GM23338 (cell line): ENCODE results near the gene HK1. TPM values are rescaled to one million over a fixed set of nuclear protein-coding genes. Genes with fewer than 3 reads are reported as not detected.

Source experiments
- ATAC-seq: fragments of 200-7000 bp; cut with Tn5 transposase; 3 replicates; pipeline ENCODE4 v1.9.1; 2020
- DNase-seq: peaks from one replicate; pipeline ENCODE4 v3.0.0-alpha.2; 2015; ENCODE audit warnings: low spot score
- H2AFZ ChIP-seq: fragments of 200-600 bp; sonication (generic); 2 replicates; pipeline ENCODE4 v1.8.0; 2016; ENCODE audit warnings: antibody characterized with exemption, mild to moderate bottlenecking, moderate library complexity
- H3F3A ChIP-seq: fragments of 200-600 bp; sonication (generic); replicated peaks from 2 replicates; pipeline ENCODE4 v1.8.0; 2017; ENCODE audit warnings: antibody characterized with exemption, mixed run types, low read depth
- H3K27ac ChIP-seq: fragments of 200-600 bp; sonication (generic); 2 replicates; pipeline ENCODE4 v1.6.1; 2016; ENCODE audit warnings: low read depth
- H3K27me3 ChIP-seq: fragments of 200-600 bp; sonication (generic); 2 replicates; pipeline ENCODE4 v1.8.0; 2016; ENCODE audit warnings: mild to moderate bottlenecking, mixed run types, moderate library complexity; ENCODE audit not compliant: insufficient read depth
- H3K36me3 ChIP-seq: fragments of 200-600 bp; sonication (generic); 2 replicates; pipeline ENCODE4 v1.8.0; 2016; ENCODE audit warnings: mild to moderate bottlenecking; ENCODE audit not compliant: insufficient read depth
- H3K4me1 ChIP-seq: fragments of 200-600 bp; sonication (generic); 2 replicates; pipeline ENCODE4 v1.8.0; 2016; ENCODE audit warnings: mild to moderate bottlenecking, moderate library complexity; ENCODE audit not compliant: insufficient read depth
- H3K4me2 ChIP-seq: fragments of 200-600 bp; sonication (generic); 2 replicates; pipeline ENCODE4 v1.7.1; 2017; ENCODE audit warnings: mixed run types
- H3K4me3 ChIP-seq: fragments of 200-600 bp; sonication (generic); 2 replicates; pipeline ENCODE4 v1.6.1; 2016; ENCODE audit warnings: mixed run types
- H3K79me2 ChIP-seq: fragments of 200-600 bp; sonication (generic); replicated peaks from 2 replicates; pipeline ENCODE4 v1.8.0; 2017; ENCODE audit warnings: mild to moderate bottlenecking; ENCODE audit not compliant: insufficient read depth
- H3K9me2 ChIP-seq: fragments of 200-600 bp; sonication (generic); 2 replicates; pipeline ENCODE4 v1.8.0; 2017; ENCODE audit not compliant: insufficient read depth
- H4K20me1 ChIP-seq: fragments of 200-600 bp; sonication (generic); replicated peaks from 2 replicates; pipeline ENCODE4 v1.8.0; 2017; ENCODE audit warnings: mild to moderate bottlenecking; ENCODE audit not compliant: insufficient read depth
- H3K27ac Mint-ChIP-seq: 2 replicates; pipeline ENCODE4 v1.8.0; 2020; ENCODE audit warnings: inconsistent platforms, mild to moderate bottlenecking, moderate library complexity, mixed read lengths
- H3K27me3 Mint-ChIP-seq: 3 replicates; pipeline ENCODE4 v1.8.0; 2022; ENCODE audit warnings: low read depth, mild to moderate bottlenecking, moderate library complexity, mixed read lengths, inconsistent platforms; ENCODE audit not compliant: insufficient read depth, poor library complexity
- H3K36me3 Mint-ChIP-seq: 3 replicates; pipeline ENCODE4 v1.8.0; 2021; ENCODE audit warnings: low read depth, mild to moderate bottlenecking, inconsistent platforms, moderate library complexity, mixed read lengths
- H3K4me1 Mint-ChIP-seq: 3 replicates; pipeline ENCODE4 v1.8.0; 2020; ENCODE audit warnings: mild to moderate bottlenecking, inconsistent platforms, mixed read lengths
- H3K4me3 Mint-ChIP-seq: 3 replicates; pipeline ENCODE4 v1.8.0; 2021; ENCODE audit warnings: moderate library complexity, mild to moderate bottlenecking, inconsistent platforms, mixed read lengths
- H3K9me3 Mint-ChIP-seq: 3 replicates; pipeline ENCODE4 v1.8.0; 2020; ENCODE audit warnings: moderate library complexity, mild to moderate bottlenecking, inconsistent platforms, mixed read lengths
- CREB1 ChIP-seq: fragments of 250-450 bp; sonication (Bioruptor Pico); IDR thresholded peaks from 2 replicates; pipeline ENCODE4 v1.5.0; 2020; ENCODE audit warnings: low read depth, mild to moderate bottlenecking, moderate library complexity
- EZH2 ChIP-seq: fragments of 200-600 bp; sonication (generic); IDR thresholded peaks from one replicate; pipeline ENCODE4 v1.8.0; 2017; ENCODE audit warnings: antibody characterized with exemption, mild to moderate bottlenecking, low read depth; ENCODE audit not compliant: unreplicated experiment
- EZH2phosphoT487 ChIP-seq: fragments of 200-600 bp; sonication (generic); IDR thresholded peaks from one replicate; pipeline ENCODE4 v1.8.1; 2018; ENCODE audit warnings: antibody characterized with exemption; ENCODE audit not compliant: unreplicated experiment
- JUNB ChIP-seq: IDR thresholded peaks from one replicate; pipeline ENCODE4 v1.6.1; 2016; ENCODE audit warnings: antibody characterized with exemption; ENCODE audit not compliant: unreplicated experiment
- NANOG ChIP-seq: IDR thresholded peaks from 2 replicates; pipeline ENCODE4 v1.6.1; 2016; ENCODE audit warnings: antibody characterized with exemption, borderline replicate concordance
- POLR2AphosphoS5 ChIP-seq: IDR thresholded peaks from 2 replicates; pipeline ENCODE4 v1.6.1; 2016; ENCODE audit warnings: antibody characterized with exemption, low read depth
- STAT1 ChIP-seq: IDR thresholded peaks from one replicate; pipeline ENCODE4 v1.6.1; 2016; ENCODE audit warnings: antibody characterized with exemption; ENCODE audit not compliant: unreplicated experiment
- ZNF114 ChIP-seq: fragments of 250-450 bp; sonication (Bioruptor Pico); IDR thresholded peaks from 2 replicates; pipeline ENCODE4 v1.5.0; 2020; ENCODE audit warnings: mild to moderate bottlenecking, moderate library complexity
- ZNF331 ChIP-seq: fragments of 250-450 bp; sonication (Bioruptor Pico); IDR thresholded peaks from 2 replicates; pipeline ENCODE4 v1.5.0; 2020; ENCODE audit warnings: low read depth, mild to moderate bottlenecking, moderate library complexity
- polyA plus RNA-seq: library from polyadenylated mRNA; unstranded; fragments of >200 nt; fragmentation: Nextera tagmentation; extraction: Ambion mirVana; gene quantifications from 2 replicates; pipeline ENCODE4 v1.2.1, GENCODE V29; 2016
- total RNA-seq: library from RNA; depleted of rRNA; stranded (reverse); fragments of >200 nt; shearing (Covaris generic); gene quantifications from 2 replicates; pipeline ENCODE4 v1.2.3, GENCODE V29; 2014
- TF ChIP-seq, protein P1 (sequence below): fragments of 250-450 bp; sonication (Bioruptor Pico); IDR thresholded peaks from 2 replicates; pipeline ENCODE4 v1.5.0; 2020; ENCODE audit warnings: mild to moderate bottlenecking, moderate library complexity
- TF ChIP-seq, protein P2 (sequence below), 2 experiments: fragments of 200-600 bp in 1 of 2; sonication (generic) in 1 of 2; conservative IDR thresholded peaks; 2 replicates each; pipeline versions ENCODE4 v1.5.1 to v1.6.1; 2016 to 2017; ENCODE audit warnings: antibody characterized with exemption in 2 of 2, low read depth in 2 of 2, mild to moderate bottlenecking in 2 of 2, moderate library complexity in 1 of 2
- TF ChIP-seq, protein P3 (sequence below): IDR thresholded peaks from one replicate; pipeline ENCODE4 v1.6.1; 2018; ENCODE audit warnings: antibody characterized with exemption; ENCODE audit not compliant: unreplicated experiment

Gene HK1
- total and polyA plus RNA-seq, 2 experiments from 2014 or later: 76.6 to 229 TPM

DNA sequence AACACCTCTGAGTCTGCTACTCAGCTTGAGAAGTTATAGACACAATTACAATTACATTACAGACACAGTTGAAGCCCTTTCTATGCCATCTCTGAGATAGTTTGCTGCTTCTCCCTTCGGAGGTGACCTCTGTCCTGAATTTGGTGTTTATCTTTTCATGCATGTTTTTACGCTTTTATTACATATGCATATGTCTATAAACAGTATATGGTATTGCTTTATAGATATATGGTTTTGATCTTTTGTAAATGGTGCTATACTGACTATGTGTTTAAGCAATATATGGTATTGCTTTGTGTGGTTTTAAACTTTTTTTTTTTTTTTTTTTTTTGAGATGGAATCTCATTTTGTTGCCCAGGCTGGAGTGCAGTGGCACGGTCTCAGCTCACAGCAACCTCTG, 48.4 kb downstream of the HK1 start:
- H3K4me1 Mint-ChIP-seq: peaks cover 81% of the 10 kb centered on the region

More for the DNA sequence above, 48.4 kb downstream of the HK1 start:
- peak overlapping the region; percentile 59 for H3K4me2 ChIP-seq
- Mint-ChIP-seq H3K27me3 (peaks cover 10% of the 10 kb centered on the region), H3K4me3 (no peak overlapping the region), H3K36me3 (peaks cover 17% of the 10 kb centered on the region), H3K9me3 (no peaks in the 10 kb centered on the region), H3K27ac (peak overlapping the region; percentile 94)
- no peaks in the 10 kb centered on the region for H3K27me3 ChIP-seq
- H3F3A ChIP-seq: peaks cover 18% of the 10 kb centered on the region
- TF ChIP-seq EZH2 (no peak), ZNF114 (CRISPR knock-in tag) (no peak), ZNF331 (CRISPR knock-in tag) (no peak), NANOG (no peak), POLR2AphosphoS5 (no peak), CREB1 (CRISPR knock-in tag) (no peak), EZH2phosphoT487 (no peak), STAT1 (no peak), JUNB (no peak)
- TF ChIP-seq, protein P1, sequence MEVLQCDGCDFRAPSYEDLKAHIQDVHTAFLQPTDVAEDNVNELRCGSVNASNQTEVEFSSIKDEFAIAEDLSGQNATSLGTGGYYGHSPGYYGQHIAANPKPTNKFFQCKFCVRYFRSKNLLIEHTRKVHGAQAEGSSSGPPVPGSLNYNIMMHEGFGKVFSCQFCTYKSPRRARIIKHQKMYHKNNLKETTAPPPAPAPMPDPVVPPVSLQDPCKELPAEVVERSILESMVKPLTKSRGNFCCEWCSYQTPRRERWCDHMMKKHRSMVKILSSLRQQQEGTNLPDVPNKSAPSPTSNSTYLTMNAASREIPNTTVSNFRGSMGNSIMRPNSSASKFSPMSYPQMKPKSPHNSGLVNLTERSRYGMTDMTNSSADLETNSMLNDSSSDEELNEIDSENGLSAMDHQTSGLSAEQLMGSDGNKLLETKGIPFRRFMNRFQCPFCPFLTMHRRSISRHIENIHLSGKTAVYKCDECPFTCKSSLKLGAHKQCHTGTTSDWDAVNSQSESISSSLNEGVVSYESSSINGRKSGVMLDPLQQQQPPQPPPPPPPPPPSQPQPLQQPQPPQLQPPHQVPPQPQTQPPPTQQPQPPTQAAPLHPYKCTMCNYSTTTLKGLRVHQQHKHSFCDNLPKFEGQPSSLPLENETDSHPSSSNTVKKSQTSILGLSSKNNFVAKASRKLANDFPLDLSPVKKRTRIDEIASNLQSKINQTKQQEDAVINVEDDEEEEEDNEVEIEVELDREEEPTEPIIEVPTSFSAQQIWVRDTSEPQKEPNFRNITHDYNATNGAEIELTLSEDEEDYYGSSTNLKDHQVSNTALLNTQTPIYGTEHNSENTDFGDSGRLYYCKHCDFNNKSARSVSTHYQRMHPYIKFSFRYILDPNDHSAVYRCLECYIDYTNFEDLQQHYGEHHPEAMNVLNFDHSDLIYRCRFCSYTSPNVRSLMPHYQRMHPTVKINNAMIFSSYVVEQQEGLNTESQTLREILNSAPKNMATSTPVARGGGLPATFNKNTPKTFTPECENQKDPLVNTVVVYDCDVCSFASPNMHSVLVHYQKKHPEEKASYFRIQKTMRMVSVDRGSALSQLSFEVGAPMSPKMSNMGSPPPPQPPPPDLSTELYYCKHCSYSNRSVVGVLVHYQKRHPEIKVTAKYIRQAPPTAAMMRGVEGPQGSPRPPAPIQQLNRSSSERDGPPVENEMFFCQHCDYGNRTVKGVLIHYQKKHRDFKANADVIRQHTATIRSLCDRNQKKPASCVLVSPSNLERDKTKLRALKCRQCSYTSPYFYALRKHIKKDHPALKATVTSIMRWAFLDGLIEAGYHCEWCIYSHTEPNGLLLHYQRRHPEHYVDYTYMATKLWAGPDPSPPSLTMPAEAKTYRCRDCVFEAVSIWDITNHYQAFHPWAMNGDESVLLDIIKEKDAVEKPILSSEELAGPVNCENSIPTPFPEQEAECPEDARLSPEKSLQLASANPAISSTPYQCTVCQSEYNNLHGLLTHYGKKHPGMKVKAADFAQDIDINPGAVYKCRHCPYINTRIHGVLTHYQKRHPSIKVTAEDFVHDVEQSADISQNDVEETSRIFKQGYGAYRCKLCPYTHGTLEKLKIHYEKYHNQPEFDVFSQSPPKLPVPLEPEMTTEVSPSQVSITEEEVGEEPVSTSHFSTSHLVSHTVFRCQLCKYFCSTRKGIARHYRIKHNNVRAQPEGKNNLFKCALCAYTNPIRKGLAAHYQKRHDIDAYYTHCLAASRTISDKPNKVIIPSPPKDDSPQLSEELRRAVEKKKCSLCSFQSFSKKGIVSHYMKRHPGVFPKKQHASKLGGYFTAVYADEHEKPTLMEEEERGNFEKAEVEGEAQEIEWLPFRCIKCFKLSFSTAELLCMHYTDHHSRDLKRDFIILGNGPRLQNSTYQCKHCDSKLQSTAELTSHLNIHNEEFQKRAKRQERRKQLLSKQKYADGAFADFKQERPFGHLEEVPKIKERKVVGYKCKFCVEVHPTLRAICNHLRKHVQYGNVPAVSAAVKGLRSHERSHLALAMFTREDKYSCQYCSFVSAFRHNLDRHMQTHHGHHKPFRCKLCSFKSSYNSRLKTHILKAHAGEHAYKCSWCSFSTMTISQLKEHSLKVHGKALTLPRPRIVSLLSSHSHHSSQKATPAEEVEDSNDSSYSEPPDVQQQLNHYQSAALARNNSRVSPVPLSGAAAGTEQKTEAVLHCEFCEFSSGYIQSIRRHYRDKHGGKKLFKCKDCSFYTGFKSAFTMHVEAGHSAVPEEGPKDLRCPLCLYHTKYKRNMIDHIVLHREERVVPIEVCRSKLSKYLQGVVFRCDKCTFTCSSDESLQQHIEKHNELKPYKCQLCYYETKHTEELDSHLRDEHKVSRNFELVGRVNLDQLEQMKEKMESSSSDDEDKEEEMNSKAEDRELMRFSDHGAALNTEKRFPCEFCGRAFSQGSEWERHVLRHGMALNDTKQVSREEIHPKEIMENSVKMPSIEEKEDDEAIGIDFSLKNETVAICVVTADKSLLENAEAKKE (CRISPR knock-in tag): no peak
- TF ChIP-seq, protein P2, sequence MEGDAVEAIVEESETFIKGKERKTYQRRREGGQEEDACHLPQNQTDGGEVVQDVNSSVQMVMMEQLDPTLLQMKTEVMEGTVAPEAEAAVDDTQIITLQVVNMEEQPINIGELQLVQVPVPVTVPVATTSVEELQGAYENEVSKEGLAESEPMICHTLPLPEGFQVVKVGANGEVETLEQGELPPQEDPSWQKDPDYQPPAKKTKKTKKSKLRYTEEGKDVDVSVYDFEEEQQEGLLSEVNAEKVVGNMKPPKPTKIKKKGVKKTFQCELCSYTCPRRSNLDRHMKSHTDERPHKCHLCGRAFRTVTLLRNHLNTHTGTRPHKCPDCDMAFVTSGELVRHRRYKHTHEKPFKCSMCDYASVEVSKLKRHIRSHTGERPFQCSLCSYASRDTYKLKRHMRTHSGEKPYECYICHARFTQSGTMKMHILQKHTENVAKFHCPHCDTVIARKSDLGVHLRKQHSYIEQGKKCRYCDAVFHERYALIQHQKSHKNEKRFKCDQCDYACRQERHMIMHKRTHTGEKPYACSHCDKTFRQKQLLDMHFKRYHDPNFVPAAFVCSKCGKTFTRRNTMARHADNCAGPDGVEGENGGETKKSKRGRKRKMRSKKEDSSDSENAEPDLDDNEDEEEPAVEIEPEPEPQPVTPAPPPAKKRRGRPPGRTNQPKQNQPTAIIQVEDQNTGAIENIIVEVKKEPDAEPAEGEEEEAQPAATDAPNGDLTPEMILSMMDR (conservative IDR thresholded peaks at IDR 0.05; ENCODE audit: low read depth in 2 of 2): no peak
- TF ChIP-seq, protein P3, sequence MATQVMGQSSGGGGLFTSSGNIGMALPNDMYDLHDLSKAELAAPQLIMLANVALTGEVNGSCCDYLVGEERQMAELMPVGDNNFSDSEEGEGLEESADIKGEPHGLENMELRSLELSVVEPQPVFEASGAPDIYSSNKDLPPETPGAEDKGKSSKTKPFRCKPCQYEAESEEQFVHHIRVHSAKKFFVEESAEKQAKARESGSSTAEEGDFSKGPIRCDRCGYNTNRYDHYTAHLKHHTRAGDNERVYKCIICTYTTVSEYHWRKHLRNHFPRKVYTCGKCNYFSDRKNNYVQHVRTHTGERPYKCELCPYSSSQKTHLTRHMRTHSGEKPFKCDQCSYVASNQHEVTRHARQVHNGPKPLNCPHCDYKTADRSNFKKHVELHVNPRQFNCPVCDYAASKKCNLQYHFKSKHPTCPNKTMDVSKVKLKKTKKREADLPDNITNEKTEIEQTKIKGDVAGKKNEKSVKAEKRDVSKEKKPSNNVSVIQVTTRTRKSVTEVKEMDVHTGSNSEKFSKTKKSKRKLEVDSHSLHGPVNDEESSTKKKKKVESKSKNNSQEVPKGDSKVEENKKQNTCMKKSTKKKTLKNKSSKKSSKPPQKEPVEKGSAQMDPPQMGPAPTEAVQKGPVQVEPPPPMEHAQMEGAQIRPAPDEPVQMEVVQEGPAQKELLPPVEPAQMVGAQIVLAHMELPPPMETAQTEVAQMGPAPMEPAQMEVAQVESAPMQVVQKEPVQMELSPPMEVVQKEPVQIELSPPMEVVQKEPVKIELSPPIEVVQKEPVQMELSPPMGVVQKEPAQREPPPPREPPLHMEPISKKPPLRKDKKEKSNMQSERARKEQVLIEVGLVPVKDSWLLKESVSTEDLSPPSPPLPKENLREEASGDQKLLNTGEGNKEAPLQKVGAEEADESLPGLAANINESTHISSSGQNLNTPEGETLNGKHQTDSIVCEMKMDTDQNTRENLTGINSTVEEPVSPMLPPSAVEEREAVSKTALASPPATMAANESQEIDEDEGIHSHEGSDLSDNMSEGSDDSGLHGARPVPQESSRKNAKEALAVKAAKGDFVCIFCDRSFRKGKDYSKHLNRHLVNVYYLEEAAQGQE: no peak
- no peak for DNase-seq
- H2AFZ ChIP-seq: no peak overlapping the region
- 0 out of 2 replicates have a peak, but pooled peaks cover 8% of the 10 kb centered on the region for H3K36me3 ChIP-seq
- H3K4me1 ChIP-seq: peaks cover 93% of the 10 kb centered on the region
- no peaks in the 10 kb centered on the region; the same call in 1 of the 2 replicates for H4K20me1 ChIP-seq
- peak overlapping the region; percentile 21; the same call in 1 of the 2 replicates for H3K4me3 ChIP-seq
- no peak for ATAC-seq
- peaks cover 91% of the 10 kb centered on the region for H3K79me2 ChIP-seq
- H3K9me2 ChIP-seq: no peaks in the 10 kb centered on the region
- peak overlapping the region; percentile 99 for H3K27ac ChIP-seq
